Sigmoid colon (tissue), 7 donors: ENCODE results near the gene OR9A4. TPM values are rescaled to one million over a fixed set of nuclear protein-coding genes. Genes with fewer than 3 reads are reported as not detected.

Experiments used
- DNase-seq: peaks from one replicate; pipeline ENCODE4 v3.0.0-alpha.2; 2019
- H3K27ac ChIP-seq, 4 donors: fragments of 200-600 bp; sonication (generic); one replicate each; pipeline ENCODE4 v1.5.1; 2016 to 2019; ENCODE audit warnings: mild to moderate bottlenecking in 1 of 4
- H3K27me3 ChIP-seq, 3 donors: fragments of 200-600 bp; sonication (generic); one replicate each; pipeline ENCODE4 v1.5.1; 2019; ENCODE audit warnings: mild to moderate bottlenecking in 1 of 3
- H3K36me3 ChIP-seq, 4 donors: fragments of 200-600 bp; sonication (generic); one replicate each; pipeline ENCODE4 v1.5.1; 2016 to 2019
- H3K4me1 ChIP-seq, 4 donors: fragments of 200-600 bp; sonication (generic); one replicate each; pipeline ENCODE4 v1.5.1; 2017 to 2019
- H3K4me3 ChIP-seq, 4 donors: fragments of 200-600 bp; sonication (generic); one replicate each; pipeline ENCODE4 v1.5.1; 2017 to 2019; ENCODE audit warnings: mild to moderate bottlenecking in 2 of 4, moderate library complexity in 1 of 4
- H3K9me3 ChIP-seq, 4 donors: fragments of 200-600 bp in 3 of 4; sonication (generic) in 3 of 4; one replicate each; pipeline versions ENCODE4 v1.5.1 to v1.6.1; 2013 to 2019
- EP300 ChIP-seq, 4 donors: sonication (generic); formaldehyde crosslinking; IDR thresholded peaks; one replicate each; pipeline ENCODE4 v1.6.1; 2017; ENCODE audit warnings: antibody characterized with exemption in 4 of 4
- POLR2A ChIP-seq, 2 donors: fragments of 450-650 bp; IDR thresholded peaks; one replicate each; pipeline ENCODE4 v1.6.1; 2016; ENCODE audit warnings: antibody characterized with exemption in 2 of 2, mild to moderate bottlenecking in 2 of 2, moderate library complexity in 2 of 2
- POLR2AphosphoS5 ChIP-seq, 4 donors: sonication (generic); formaldehyde crosslinking; IDR thresholded peaks; one replicate each; pipeline ENCODE4 v1.6.1; 2017; ENCODE audit warnings: antibody characterized with exemption in 4 of 4
- WGBS, 2 donors: extraction: QIAGEN DNeasy Blood & Tissue Kit; methylation state at CpG; one replicate each; pipeline ENCODE4 v1.1.7; 2013; 5-methylcytosine and 5-hydroxymethylcytosine counted together
- intact Hi-C: fragments of 100-400 bp; cut with DNase I; formaldehyde crosslinking; loops from one replicate; pipeline ENCODE4 v1.15.1; 2023
- polyA plus RNA-seq, 3 donors: library from polyadenylated mRNA; stranded (reverse); fragments of 200-250 nt; gene quantifications; one replicate each; pipeline ENCODE4 v1.2.3, GENCODE V29; 2013
- total RNA-seq, 4 donors: library from RNA; depleted of rRNA; stranded (reverse); fragments of >200 nt; gene quantifications; one replicate each; pipeline ENCODE4 v1.1.0, GENCODE V29; 2016
- TF ChIP-seq, protein P1 (sequence below), 4 experiments: fragments of 450-650 bp in 3 of 4; fragments of 200-600 bp in 1 of 4; IDR thresholded peaks; one replicate each; pipeline ENCODE4 v1.5.1; 2016 to 2019; ENCODE audit warnings: antibody characterized with exemption in 4 of 4, mild to moderate bottlenecking in 3 of 4, moderate library complexity in 2 of 4
- donor health status: healthy with polysubstance abuse.
- donor health status: Bipolar disorder and iron deficiency.
- donor health status: healthy.

Gene OR9A4
- total and polyA plus RNA-seq, 7 donors, result not detected

DNA sequence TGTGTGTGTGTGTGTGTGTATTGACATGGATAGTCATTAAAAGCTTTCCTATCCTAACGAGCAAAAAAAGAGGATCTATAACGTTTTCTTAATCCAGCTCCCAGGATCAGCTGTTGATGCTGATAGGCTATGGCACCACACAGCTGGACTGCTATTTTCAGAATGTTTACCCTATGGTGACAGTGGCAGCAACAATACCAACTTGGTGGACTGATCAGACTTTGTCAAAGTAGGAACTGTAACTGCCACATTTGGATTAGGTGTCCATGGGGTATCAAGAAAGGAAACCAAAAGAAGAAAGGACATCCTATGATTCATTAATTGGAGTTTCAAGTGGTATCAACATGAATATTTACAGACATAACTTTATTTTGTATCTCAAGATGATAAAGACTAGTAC, 33.3 kb downstream of the OR9A4 start:
- no peaks in the 10 kb centered on the region for H3K4me1 ChIP-seq
- DNase-seq, result no peak
- 38 to 55% methylated on average over 2 of the region's 2 CpGs for WGBS, 2 donors
- H3K27me3 ChIP-seq, result no peaks in the 10 kb centered on the region
- intact Hi-C loops, result no loop called here
- no peak overlapping the region for H3K27ac ChIP-seq
- no peak for TF ChIP-seq EP300 (IDR thresholded peaks at IDR 0.05)
- no peak for TF ChIP-seq POLR2AphosphoS5 (IDR thresholded peaks at IDR 0.05)
- TF ChIP-seq, protein P1, sequence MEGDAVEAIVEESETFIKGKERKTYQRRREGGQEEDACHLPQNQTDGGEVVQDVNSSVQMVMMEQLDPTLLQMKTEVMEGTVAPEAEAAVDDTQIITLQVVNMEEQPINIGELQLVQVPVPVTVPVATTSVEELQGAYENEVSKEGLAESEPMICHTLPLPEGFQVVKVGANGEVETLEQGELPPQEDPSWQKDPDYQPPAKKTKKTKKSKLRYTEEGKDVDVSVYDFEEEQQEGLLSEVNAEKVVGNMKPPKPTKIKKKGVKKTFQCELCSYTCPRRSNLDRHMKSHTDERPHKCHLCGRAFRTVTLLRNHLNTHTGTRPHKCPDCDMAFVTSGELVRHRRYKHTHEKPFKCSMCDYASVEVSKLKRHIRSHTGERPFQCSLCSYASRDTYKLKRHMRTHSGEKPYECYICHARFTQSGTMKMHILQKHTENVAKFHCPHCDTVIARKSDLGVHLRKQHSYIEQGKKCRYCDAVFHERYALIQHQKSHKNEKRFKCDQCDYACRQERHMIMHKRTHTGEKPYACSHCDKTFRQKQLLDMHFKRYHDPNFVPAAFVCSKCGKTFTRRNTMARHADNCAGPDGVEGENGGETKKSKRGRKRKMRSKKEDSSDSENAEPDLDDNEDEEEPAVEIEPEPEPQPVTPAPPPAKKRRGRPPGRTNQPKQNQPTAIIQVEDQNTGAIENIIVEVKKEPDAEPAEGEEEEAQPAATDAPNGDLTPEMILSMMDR (IDR thresholded peaks at IDR 0.05), result no peak
- no peak for TF ChIP-seq POLR2A (IDR thresholded peaks at IDR 0.05)
- no peaks in the 10 kb centered on the region for H3K36me3 ChIP-seq
- H3K4me3 ChIP-seq, result no peak overlapping the region
- no peaks in the 10 kb centered on the region for H3K9me3 ChIP-seq

DNA sequence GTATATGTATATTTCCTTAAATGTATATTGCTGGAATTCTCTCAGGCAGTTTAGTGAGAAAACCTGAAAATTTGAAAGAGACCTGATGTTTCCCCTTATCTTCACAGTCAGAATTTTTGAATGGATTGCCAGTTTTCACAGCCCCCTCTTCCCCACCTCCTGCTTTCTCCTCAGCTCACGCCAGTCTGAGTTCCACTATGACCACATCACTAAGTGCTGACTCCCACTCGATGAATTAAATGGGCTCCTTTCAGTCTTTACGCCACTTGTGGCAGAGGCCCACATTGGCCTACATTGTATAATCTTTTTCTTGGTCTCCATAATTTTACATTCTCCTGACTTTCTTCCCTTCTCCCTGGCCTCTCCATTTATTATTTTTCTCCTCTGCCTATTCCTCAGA, 33.7 kb downstream of the OR9A4 start:
- H3K27me3 ChIP-seq, result no peaks in the 10 kb centered on the region
- TF ChIP-seq POLR2AphosphoS5 (IDR thresholded peaks at IDR 0.05), result no peak
- no peak for TF ChIP-seq EP300 (IDR thresholded peaks at IDR 0.05)
- no peak for TF ChIP-seq POLR2A (IDR thresholded peaks at IDR 0.05)
- TF ChIP-seq, protein P1 (IDR thresholded peaks at IDR 0.05), result no peak
- DNase-seq, result no peak
- intact Hi-C loops, result no loop called here
- WGBS, 2 donors, result 87 to 89% methylated on average over 3 of the region's 3 CpGs
- no peaks in the 10 kb centered on the region for H3K36me3 ChIP-seq
- H3K27ac ChIP-seq, result no peak overlapping the region
- H3K9me3 ChIP-seq, result no peaks in the 10 kb centered on the region
- no peaks in the 10 kb centered on the region for H3K4me1 ChIP-seq
- no peak overlapping the region for H3K4me3 ChIP-seq

DNA sequence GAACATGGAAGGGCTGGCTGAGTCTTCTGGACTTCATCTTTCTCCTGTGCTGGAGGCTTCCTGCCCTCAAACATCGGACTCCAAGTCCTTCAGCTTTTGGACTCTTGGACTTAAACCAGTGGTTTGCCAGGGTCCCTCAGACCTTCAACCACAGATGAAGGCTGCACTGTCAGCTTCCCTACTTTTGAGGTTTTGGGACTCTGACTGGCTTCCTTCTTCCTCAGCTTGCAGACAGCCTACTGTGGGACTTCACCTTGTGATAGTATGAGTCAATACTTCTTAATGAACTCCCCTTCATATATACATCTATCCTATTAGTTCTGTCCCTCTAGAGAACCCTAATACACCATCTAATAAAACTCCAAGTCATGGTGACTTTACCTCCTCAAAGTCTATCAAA, 34.6 kb downstream of the OR9A4 start:
- WGBS, 2 donors, result 88 to 92% methylated on average over 1 of the region's 1 CpG
- intact Hi-C loops, result no loop called here
- DNase-seq, result no peak
- no peaks in the 10 kb centered on the region for H3K36me3 ChIP-seq
- no peaks in the 10 kb centered on the region for H3K27me3 ChIP-seq
- TF ChIP-seq, protein P1 (IDR thresholded peaks at IDR 0.05), result no peak
- TF ChIP-seq POLR2AphosphoS5 (IDR thresholded peaks at IDR 0.05) (no peak), POLR2A (IDR thresholded peaks at IDR 0.05) (no peak), EP300 (IDR thresholded peaks at IDR 0.05) (no peak)
- no peak overlapping the region for H3K4me3 ChIP-seq
- H3K27ac ChIP-seq, result no peak overlapping the region
- no peaks in the 10 kb centered on the region for H3K4me1 ChIP-seq
- no peaks in the 10 kb centered on the region for H3K9me3 ChIP-seq

DNA sequence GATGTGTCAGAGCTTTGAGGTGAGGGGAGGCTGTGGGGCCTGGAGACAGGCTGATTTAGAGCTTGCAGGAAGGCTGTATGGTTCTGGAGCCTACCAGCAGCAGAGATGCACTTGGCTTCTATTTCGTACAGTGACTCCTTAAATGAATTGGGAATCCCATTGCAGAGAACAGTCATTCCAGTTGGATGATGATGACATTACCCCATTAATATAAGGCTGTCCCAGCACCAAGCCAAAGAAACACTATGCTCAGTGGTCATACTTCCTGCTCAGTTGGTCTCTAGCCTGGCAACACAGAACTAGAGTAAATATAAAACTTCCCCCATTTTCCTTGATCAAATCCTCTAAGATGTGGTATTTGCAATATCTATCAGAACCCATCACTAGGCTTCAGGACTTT, 36.3 kb downstream of the OR9A4 start:
- 89 to 90% methylated on average over 1 of the region's 1 CpG for WGBS, 2 donors
- Histone ChIP-seq H3K4me3 (no peak overlapping the region), H3K27me3 (no peaks in the 10 kb centered on the region), H3K27ac (no peak overlapping the region), H3K4me1 (no peaks in the 10 kb centered on the region), H3K36me3 (no peaks in the 10 kb centered on the region), H3K9me3 (no peaks in the 10 kb centered on the region)
- no peak for DNase-seq
- intact Hi-C loops, result no loop called here
- TF ChIP-seq, protein P1 (IDR thresholded peaks at IDR 0.05), result no peak
- TF ChIP-seq POLR2A (IDR thresholded peaks at IDR 0.05) (no peak), EP300 (IDR thresholded peaks at IDR 0.05) (no peak), POLR2AphosphoS5 (IDR thresholded peaks at IDR 0.05) (no peak)

DNA sequence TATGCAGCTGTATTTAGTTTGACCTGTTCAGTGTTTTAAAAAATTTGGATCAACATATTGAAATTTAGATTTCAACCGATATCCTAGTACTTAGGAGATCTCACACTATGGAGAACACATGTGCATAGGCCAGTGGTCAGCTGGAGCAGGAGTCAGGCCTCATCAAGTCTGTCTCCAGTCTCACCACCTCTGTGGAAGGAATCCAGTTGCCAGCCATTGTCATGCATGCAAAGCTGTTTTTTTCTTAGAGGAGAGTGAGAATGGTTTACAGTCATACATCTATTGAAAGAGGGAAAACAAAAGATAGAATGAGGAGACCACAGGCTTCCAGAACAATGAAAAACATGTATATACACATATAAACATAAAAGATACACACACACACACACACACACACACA, 38.1 kb downstream of the OR9A4 start:
- no peak overlapping the region for H3K27ac ChIP-seq
- H3K27me3 ChIP-seq, result no peaks in the 10 kb centered on the region
- no peak overlapping the region for H3K4me3 ChIP-seq
- no peaks in the 10 kb centered on the region for H3K36me3 ChIP-seq
- TF ChIP-seq POLR2AphosphoS5 (IDR thresholded peaks at IDR 0.05), result no peak
- no peak for DNase-seq
- intact Hi-C loops, result no loop called here
- 86 to 90% methylated on average over 1 of the region's 1 CpG for WGBS, 2 donors
- H3K9me3 ChIP-seq, result no peaks in the 10 kb centered on the region
- H3K4me1 ChIP-seq, result no peaks in the 10 kb centered on the region
